Measurements from ENCODE around the gene SLC24A4.

The SLC24A4 gene

DNA sequence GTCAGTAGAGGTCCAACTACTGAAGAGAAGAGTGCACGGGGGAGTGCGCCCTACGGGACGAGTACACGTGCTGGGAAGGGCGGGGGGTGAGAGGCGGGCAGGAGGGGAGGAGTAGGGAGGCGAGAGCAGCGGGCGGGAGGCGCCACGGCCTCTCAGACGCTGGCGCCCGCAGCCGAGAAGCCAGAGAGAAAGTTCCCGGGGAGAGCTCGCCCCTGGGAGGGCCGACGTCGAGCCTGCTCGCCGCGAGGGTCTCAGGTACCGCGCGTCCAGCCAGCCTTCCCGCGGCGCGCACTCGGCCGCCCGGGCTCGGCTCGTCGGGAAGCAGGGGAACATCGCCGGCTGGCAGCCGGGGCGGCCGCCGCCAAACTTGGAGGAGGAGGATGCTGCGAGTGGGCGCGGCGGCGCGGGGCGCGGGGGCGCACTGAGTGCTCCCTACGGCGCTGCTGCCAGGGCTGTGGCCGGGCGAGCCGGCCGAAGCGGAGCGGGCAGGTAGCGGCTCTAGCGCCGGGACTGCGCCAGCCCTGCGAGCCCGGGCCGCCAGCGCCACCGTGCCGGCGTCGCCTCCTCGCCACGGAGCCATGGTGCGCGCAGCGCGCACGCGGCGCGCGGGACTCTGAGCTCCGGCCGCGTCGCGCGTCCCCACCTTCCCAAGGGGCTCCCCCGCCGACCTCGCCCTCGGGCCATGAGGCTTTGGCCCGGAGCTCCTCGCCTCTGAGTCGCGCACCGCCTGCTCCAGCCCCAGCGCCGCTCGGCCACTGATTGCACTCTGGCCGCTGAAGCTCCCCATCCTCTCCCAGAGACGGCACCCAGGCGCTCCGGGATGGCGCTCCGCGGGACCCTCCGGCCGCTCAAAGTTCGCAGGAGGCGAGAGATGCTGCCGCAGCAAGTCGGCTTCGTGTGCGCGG lies at the start of gene SLC24A4:
SLC24A4 (plus strand) TSS at position 155 of the 905 bp plus-strand sequence; CDS start at position 821, 666 bp downstream.
- H3K4me1 ChIP-seq (ENCODE audit: control insufficient read depth, insufficient read depth, low read length) = no peaks in the 10 kb centered on the region
- H3K9me3 ChIP-seq (ENCODE audit: control insufficient read depth, low read length) = no peaks in the 10 kb centered on the region
- no peaks in the 10 kb centered on the region for H3K36me3 ChIP-seq (ENCODE audit: control insufficient read depth, insufficient read depth, low read length)
- H3K4me3 ChIP-seq (ENCODE audit: low read length) = no peak within 1 kb of the TSS
- H3K9ac ChIP-seq (ENCODE audit: low read length) = no peak within 1 kb of the TSS
- peaks cover 55% of the 10 kb centered on the region for H3K27me3 ChIP-seq (ENCODE audit: control insufficient read depth, insufficient read depth, low read length)

GRCh38 chr14:92273166-92273565 lies 49.8 kb upstream of the SLC24A4 start:
- H3K9ac ChIP-seq (ENCODE audit: low read length) = no peak overlapping the region
- H3K9me3 ChIP-seq (ENCODE audit: control insufficient read depth, low read length) = no peaks in the 10 kb centered on the region
- no peak overlapping the region for H3K4me3 ChIP-seq (ENCODE audit: low read length)
- H3K27me3 ChIP-seq (ENCODE audit: control insufficient read depth, insufficient read depth, low read length) = peaks cover 5% of the 10 kb centered on the region
- no peaks in the 10 kb centered on the region for H3K36me3 ChIP-seq (ENCODE audit: control insufficient read depth, insufficient read depth, low read length)
- H3K4me1 ChIP-seq (ENCODE audit: control insufficient read depth, insufficient read depth, low read length) = no peaks in the 10 kb centered on the region

DNA sequence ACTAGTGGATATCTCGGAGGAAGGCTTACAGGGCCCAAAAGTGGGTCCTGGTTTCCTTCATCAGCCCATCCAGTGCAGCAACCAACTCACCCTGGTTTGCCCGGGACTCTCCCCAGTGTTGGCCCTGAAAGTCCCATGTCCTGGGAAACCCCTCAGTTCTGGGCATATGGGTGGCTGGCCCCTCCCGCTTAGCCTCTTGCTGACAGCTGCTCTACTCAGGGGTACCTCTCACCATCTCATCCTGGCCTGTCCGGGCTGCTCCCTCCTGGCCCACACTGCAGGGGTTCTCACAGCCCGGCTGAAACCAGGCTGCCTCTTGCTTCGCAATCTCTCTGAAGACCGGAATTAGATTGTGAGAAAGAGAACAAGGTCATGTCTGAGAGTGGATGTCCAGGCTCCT lies 48.9 kb upstream of the SLC24A4 start:
- Histone ChIP-seq H3K4me3 (ENCODE audit: low read length) (no peak overlapping the region), H3K27me3 (ENCODE audit: control insufficient read depth, insufficient read depth, low read length) (peaks cover 5% of the 10 kb centered on the region), H3K36me3 (ENCODE audit: control insufficient read depth, insufficient read depth, low read length) (no peaks in the 10 kb centered on the region), H3K4me1 (ENCODE audit: control insufficient read depth, insufficient read depth, low read length) (no peaks in the 10 kb centered on the region), H3K9me3 (ENCODE audit: control insufficient read depth, low read length) (no peaks in the 10 kb centered on the region), H3K9ac (ENCODE audit: low read length) (no peak overlapping the region)

GRCh38 chr14:92276074-92276473 lies 46.9 kb upstream of the SLC24A4 start:
- Histone ChIP-seq H3K4me3 (ENCODE audit: low read length) (no peak overlapping the region), H3K9me3 (ENCODE audit: control insufficient read depth, low read length) (no peaks in the 10 kb centered on the region), H3K27me3 (ENCODE audit: control insufficient read depth, insufficient read depth, low read length) (peaks cover 5% of the 10 kb centered on the region), H3K9ac (ENCODE audit: low read length) (no peak overlapping the region), H3K36me3 (ENCODE audit: control insufficient read depth, insufficient read depth, low read length) (no peaks in the 10 kb centered on the region), H3K4me1 (ENCODE audit: control insufficient read depth, insufficient read depth, low read length) (no peaks in the 10 kb centered on the region)

DNA sequence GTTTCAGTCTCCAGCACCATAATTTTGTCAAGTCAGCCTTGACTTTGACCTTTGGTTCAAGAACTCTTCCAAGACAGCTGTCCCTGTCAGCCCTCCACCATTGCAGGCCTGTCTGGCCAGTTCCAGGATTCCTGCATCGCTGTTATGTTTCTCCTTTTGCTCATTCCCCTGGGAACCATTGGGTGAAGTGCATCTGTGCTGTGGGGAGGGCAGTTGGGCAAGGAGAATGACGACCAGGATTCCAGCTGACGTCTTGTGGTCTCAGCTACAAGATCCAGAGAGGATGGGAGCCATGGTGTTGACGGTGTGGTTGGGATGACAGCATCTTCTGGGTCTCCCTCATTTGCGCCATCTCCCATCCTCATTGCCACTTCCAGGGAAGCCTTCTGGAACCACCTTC lies 45.9 kb upstream of the SLC24A4 start:
- Histone ChIP-seq H3K9me3 (ENCODE audit: control insufficient read depth, low read length) (no peaks in the 10 kb centered on the region), H3K4me3 (ENCODE audit: low read length) (no peak overlapping the region), H3K27me3 (ENCODE audit: control insufficient read depth, insufficient read depth, low read length) (peaks cover 5% of the 10 kb centered on the region), H3K4me1 (ENCODE audit: control insufficient read depth, insufficient read depth, low read length) (no peaks in the 10 kb centered on the region), H3K9ac (ENCODE audit: low read length) (no peak overlapping the region), H3K36me3 (ENCODE audit: control insufficient read depth, insufficient read depth, low read length) (no peaks in the 10 kb centered on the region)

DNA sequence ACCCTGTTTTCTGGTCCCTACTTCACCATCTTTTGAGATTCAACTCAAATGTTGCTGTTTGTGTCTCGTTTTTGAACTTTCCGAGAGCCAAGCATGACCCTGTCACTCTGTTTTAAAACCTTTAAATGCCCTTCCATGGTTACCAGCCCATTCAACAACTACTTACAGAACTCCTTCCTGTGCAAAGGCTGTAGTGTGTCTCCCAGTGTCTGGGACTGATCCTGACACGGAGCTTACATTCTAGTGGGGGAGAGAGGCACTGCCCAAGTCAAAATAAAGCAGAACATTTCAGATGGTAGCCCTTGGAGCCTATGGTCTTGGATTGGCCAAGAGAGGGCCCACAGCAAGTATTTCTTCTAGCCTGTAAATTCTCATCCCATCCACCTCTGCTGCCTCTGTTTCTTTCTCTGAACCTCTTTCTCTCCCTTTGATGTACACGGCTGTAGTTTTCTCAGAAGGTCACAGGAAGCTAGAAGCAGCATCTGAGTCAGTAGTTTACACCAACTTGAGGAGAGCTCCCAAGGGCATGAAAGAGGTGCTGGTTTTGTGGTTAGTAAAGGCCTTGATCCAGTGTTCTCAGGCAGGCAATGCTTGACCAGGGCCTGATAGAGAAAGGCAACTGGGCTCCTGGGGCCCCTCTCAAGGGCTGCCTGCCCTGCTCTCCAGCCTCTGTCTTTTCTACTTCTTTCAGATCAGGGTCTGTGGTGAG lies 42.3 kb upstream of the SLC24A4 start:
- Histone ChIP-seq H3K9me3 (ENCODE audit: control insufficient read depth, low read length) (no peaks in the 10 kb centered on the region), H3K27me3 (ENCODE audit: control insufficient read depth, insufficient read depth, low read length) (no peaks in the 10 kb centered on the region), H3K36me3 (ENCODE audit: control insufficient read depth, insufficient read depth, low read length) (no peaks in the 10 kb centered on the region), H3K4me3 (ENCODE audit: low read length) (no peak overlapping the region), H3K9ac (ENCODE audit: low read length) (no peak overlapping the region), H3K4me1 (ENCODE audit: control insufficient read depth, insufficient read depth, low read length) (no peaks in the 10 kb centered on the region)

DNA sequence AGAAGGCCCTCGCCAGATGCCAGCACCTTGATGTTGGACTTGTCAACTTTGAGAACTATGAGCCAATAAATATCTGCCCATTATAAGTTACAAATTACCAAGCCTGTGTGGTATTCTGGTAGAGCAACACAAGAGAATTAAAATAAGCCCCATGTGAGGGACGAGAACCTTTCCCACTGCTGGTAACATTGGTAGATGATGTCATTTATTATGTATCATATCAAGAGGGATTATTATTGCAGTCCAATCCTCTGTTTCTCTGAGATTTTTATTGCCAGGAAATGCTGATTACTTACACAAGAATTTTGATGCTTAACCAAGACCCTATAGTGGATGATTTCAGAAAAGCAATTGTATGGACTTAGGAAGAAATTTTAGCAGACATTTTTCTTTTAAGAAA lies 40.3 kb upstream of the SLC24A4 start:
- H3K36me3 ChIP-seq (ENCODE audit: control insufficient read depth, insufficient read depth, low read length) = no peaks in the 10 kb centered on the region
- no peak overlapping the region for H3K9ac ChIP-seq (ENCODE audit: low read length)
- no peaks in the 10 kb centered on the region for H3K4me1 ChIP-seq (ENCODE audit: control insufficient read depth, insufficient read depth, low read length)
- no peaks in the 10 kb centered on the region for H3K27me3 ChIP-seq (ENCODE audit: control insufficient read depth, insufficient read depth, low read length)
- H3K4me3 ChIP-seq (ENCODE audit: low read length) = no peak overlapping the region
- no peaks in the 10 kb centered on the region for H3K9me3 ChIP-seq (ENCODE audit: control insufficient read depth, low read length)

- no peaks in the 10 kb centered on the region for H3K36me3 ChIP-seq (ENCODE audit: control insufficient read depth, insufficient read depth, low read length)
- H3K4me3 ChIP-seq (ENCODE audit: low read length) = no peak overlapping the region
- H3K9me3 ChIP-seq (ENCODE audit: control insufficient read depth, low read length) = no peaks in the 10 kb centered on the region
- peaks cover 2% of the 10 kb centered on the region for H3K27me3 ChIP-seq (ENCODE audit: control insufficient read depth, insufficient read depth, low read length)
- H3K4me1 ChIP-seq (ENCODE audit: control insufficient read depth, insufficient read depth, low read length) = no peaks in the 10 kb centered on the region
- no peak overlapping the region for H3K9ac ChIP-seq (ENCODE audit: low read length)
Measured at GRCh38 chr14:92285311-92285710, 37.7 kb upstream of the SLC24A4 start.

DNA sequence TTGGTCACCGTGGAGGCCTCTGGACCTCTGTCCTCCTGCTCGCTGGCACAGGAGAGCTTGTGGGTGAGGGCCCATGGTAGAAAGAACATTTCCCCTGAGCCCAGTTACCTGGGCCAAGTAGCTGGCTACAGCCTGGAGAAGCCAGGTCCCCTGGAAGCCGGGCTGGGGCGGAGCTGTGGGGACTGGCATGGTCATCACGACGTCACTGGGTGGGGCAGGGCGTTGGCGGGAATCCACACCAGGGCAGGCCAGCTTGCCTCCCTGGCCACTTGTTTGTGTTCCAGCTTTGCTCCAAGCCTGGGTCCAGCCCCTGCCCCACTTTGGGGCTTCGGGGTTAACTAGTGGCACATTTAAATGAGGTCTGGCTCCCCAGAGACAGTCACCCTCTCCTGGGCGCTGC lies 35.0 kb upstream of the SLC24A4 start:
- Histone ChIP-seq H3K4me1 (ENCODE audit: control insufficient read depth, insufficient read depth, low read length) (no peaks in the 10 kb centered on the region), H3K9me3 (ENCODE audit: control insufficient read depth, low read length) (no peaks in the 10 kb centered on the region), H3K27me3 (ENCODE audit: control insufficient read depth, insufficient read depth, low read length) (peaks cover 5% of the 10 kb centered on the region), H3K9ac (ENCODE audit: low read length) (no peak overlapping the region), H3K36me3 (ENCODE audit: control insufficient read depth, insufficient read depth, low read length) (no peaks in the 10 kb centered on the region), H3K4me3 (ENCODE audit: low read length) (no peak overlapping the region)

DNA sequence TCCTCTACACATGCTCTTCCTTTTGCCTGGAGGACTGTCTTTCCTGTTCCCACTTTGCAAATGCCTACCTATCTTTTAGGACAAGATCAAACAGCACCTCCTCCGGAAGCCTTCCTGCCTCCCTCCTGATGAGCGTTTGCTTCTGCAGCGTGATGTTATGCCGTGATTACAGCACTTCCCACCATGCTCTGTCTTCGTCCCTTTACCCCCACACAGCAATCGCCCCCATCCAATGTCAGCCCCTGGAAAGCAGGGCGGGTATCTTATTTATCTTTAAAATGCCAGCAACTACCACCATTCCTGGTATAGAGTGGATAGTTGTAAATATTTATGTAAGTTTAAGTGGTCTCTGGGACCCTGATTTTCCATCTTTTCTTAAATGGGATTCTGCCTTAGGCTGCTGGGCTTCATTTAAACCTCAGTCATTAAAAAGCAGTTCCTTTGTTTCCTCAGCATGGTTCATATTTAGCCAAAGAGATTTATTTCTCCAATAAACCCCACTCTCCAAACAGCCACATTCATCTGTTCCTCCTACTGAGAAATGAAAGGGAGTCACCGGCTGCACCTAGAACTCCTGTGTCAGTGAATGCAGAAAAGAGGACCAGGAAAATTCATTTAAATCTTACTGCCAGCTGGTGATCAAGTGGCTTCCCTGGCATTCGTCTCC lies 33.8 kb upstream of the SLC24A4 start:
- Histone ChIP-seq H3K9me3 (ENCODE audit: control insufficient read depth, low read length) (no peaks in the 10 kb centered on the region), H3K4me3 (ENCODE audit: low read length) (no peak overlapping the region), H3K36me3 (ENCODE audit: control insufficient read depth, insufficient read depth, low read length) (no peaks in the 10 kb centered on the region), H3K27me3 (ENCODE audit: control insufficient read depth, insufficient read depth, low read length) (peaks cover 5% of the 10 kb centered on the region), H3K9ac (ENCODE audit: low read length) (no peak overlapping the region), H3K4me1 (ENCODE audit: control insufficient read depth, insufficient read depth, low read length) (no peaks in the 10 kb centered on the region)

GRCh38 chr14:92292673-92293072 lies 30.3 kb upstream of the SLC24A4 start:
- Histone ChIP-seq H3K36me3 (ENCODE audit: control insufficient read depth, insufficient read depth, low read length) (no peaks in the 10 kb centered on the region), H3K9me3 (ENCODE audit: control insufficient read depth, low read length) (no peaks in the 10 kb centered on the region), H3K4me3 (ENCODE audit: low read length) (no peak overlapping the region), H3K27me3 (ENCODE audit: control insufficient read depth, insufficient read depth, low read length) (peaks cover 5% of the 10 kb centered on the region), H3K9ac (ENCODE audit: low read length) (no peak overlapping the region), H3K4me1 (ENCODE audit: control insufficient read depth, insufficient read depth, low read length) (no peaks in the 10 kb centered on the region)

DNA sequence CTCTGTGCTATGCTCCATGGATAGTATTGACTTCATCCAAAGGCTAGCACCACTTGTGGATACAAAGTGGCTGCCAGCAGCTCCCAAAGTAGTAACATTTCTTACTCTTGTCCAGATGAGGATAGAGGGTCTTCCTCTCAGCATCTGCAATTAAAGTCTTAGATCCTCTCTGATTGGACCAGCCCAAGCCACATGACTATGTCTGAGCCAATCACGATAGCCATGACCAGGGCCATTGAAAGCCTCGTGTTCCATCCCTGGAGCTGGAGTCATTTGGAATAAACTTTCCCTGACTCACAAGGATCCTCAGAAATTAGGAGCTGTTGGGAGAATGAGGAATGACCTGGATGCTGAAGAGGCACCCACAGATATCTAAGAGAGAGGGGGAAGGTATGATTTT lies 28.5 kb upstream of the SLC24A4 start:
- Histone ChIP-seq H3K36me3 (ENCODE audit: control insufficient read depth, insufficient read depth, low read length) (no peaks in the 10 kb centered on the region), H3K4me1 (ENCODE audit: control insufficient read depth, insufficient read depth, low read length) (no peaks in the 10 kb centered on the region), H3K27me3 (ENCODE audit: control insufficient read depth, insufficient read depth, low read length) (peaks cover 5% of the 10 kb centered on the region), H3K9ac (ENCODE audit: low read length) (no peak overlapping the region), H3K9me3 (ENCODE audit: control insufficient read depth, low read length) (no peaks in the 10 kb centered on the region), H3K4me3 (ENCODE audit: low read length) (no peak overlapping the region)
